IMR-90 (cell line): ENCODE measurements around the gene KIF13A. TPM values are rescaled to one million over a fixed set of nuclear protein-coding genes. Genes with fewer than 3 reads are reported as not detected.

Experiments
- ATAC-seq: fragments of 200-7000 bp; cut with Tn5 transposase; 2 replicates; pipeline ENCODE4 v1.9.1; 2020; ENCODE audit warnings: low read depth, mild to moderate bottlenecking, moderate library complexity
- BruUV-seq: library from RNA; stranded (reverse); fragments of 400-500 nt; replicated peaks from 2 replicates; lab custom pipeline; 2021; lab: Mats Ljungman, UMichigan
- CTCF ChIA-PET: fragments of 300-600 bp; formaldehyde crosslinking; extraction: SDS; loops from one replicate; lab custom pipeline; 2021; ENCODE audit warnings: antibody characterized with exemption; lab: Yijun Ruan, JAX
- POLR2A ChIA-PET: fragments of 300-600 bp; sonication (Branson Sonifier 250); formaldehyde crosslinking; loops from one replicate; lab custom pipeline; 2022; ENCODE audit warnings: antibody characterized with exemption; ENCODE audit not compliant: unreplicated experiment; lab: Charles Lee
- DNase-seq: peaks from one replicate; pipeline ENCODE4 v3.0.0; 2013
- H2AFZ ChIP-seq: replicated peaks from 2 replicates; pipeline ENCODE3; 2013; ENCODE audit warnings: low read length, mild to moderate bottlenecking; ENCODE audit not compliant: poor library complexity
- H2AK5ac ChIP-seq: 2 replicates; pipeline ENCODE4 v1.6.1; 2013; ENCODE audit warnings: low read depth, low read length, inconsistent platforms
- H2AK9ac ChIP-seq: replicated peaks from 2 replicates; pipeline ENCODE3; 2013; ENCODE audit warnings: mild to moderate bottlenecking, low read depth, low read length, moderate library complexity; ENCODE audit not compliant: poor library complexity
- H2BK120ac ChIP-seq: 2 replicates; pipeline ENCODE4 v1.6.1; 2013; ENCODE audit warnings: low read depth, low read length, inconsistent platforms
- H2BK15ac ChIP-seq: 3 replicates; pipeline ENCODE4 v1.6.1; 2013; ENCODE audit warnings: low read depth, low read length, inconsistent platforms
- H2BK20ac ChIP-seq: 2 replicates; pipeline ENCODE4 v1.6.1; 2013; ENCODE audit warnings: low read depth, mild to moderate bottlenecking, inconsistent platforms, low read length, moderate library complexity
- H2BK5ac ChIP-seq: 2 replicates; pipeline ENCODE4 v1.6.1; 2013; ENCODE audit warnings: mild to moderate bottlenecking, low read depth, low read length, inconsistent platforms; ENCODE audit not compliant: poor library complexity, severe bottlenecking
- H3K14ac ChIP-seq: replicated peaks from 2 replicates; pipeline ENCODE4 v1.6.1; 2013; ENCODE audit warnings: low read depth, low read length, inconsistent platforms
- H3K18ac ChIP-seq: 2 replicates; pipeline ENCODE4 v1.6.1; 2013; ENCODE audit warnings: low read depth, low read length, control low read depth
- H3K23ac ChIP-seq: 2 replicates; pipeline ENCODE4 v1.6.1; 2013; ENCODE audit warnings: low read depth, low read length, inconsistent platforms
- H3K27ac ChIP-seq: 2 replicates; pipeline ENCODE4 v1.5.1; 2013; ENCODE audit warnings: mild to moderate bottlenecking, control low read depth, low read length; ENCODE audit not compliant: insufficient read depth
- H3K27me3 ChIP-seq: 2 replicates; pipeline ENCODE4 v1.6.1; 2013; ENCODE audit warnings: low read length; ENCODE audit not compliant: control insufficient read depth, insufficient read depth
- H3K36me3 ChIP-seq: 2 replicates; pipeline ENCODE4 v1.6.1; 2013; ENCODE audit warnings: low read length, mixed read lengths; ENCODE audit not compliant: control insufficient read depth, insufficient read depth
- H3K4ac ChIP-seq: 2 replicates; pipeline ENCODE4 v1.6.1; 2013; ENCODE audit warnings: low read depth, low read length, inconsistent platforms
- H3K4me1 ChIP-seq: 2 replicates; pipeline ENCODE4 v1.6.1; 2013; ENCODE audit warnings: low read length, mixed read lengths; ENCODE audit not compliant: control insufficient read depth, insufficient read depth
- H3K4me2 ChIP-seq: 2 replicates; pipeline ENCODE4 v1.6.1; 2013; ENCODE audit warnings: low read depth, mild to moderate bottlenecking, control low read depth, low read length, moderate library complexity
- H3K4me3 ChIP-seq: 2 replicates; pipeline ENCODE4 v1.5.1; 2013; ENCODE audit warnings: low read depth, mild to moderate bottlenecking, control low read depth, low read length, moderate library complexity; ENCODE audit not compliant: insufficient read depth
- H3K56ac ChIP-seq: 2 replicates; pipeline ENCODE4 v1.6.1; 2013; ENCODE audit warnings: low read length, inconsistent platforms; ENCODE audit not compliant: insufficient read depth; ENCODE audit errors: extremely low read depth
- H3K79me1 ChIP-seq, 2 experiments: 2 replicates each; pipeline ENCODE4 v1.6.1; 2013; ENCODE audit warnings: low read length in 2 of 2, inconsistent platforms in 1 of 2, low read depth in 1 of 2
- H3K9ac ChIP-seq: 2 replicates; pipeline ENCODE4 v1.6.1; 2013; ENCODE audit warnings: low read depth, low read length, control low read depth
- H3K9me1 ChIP-seq: 2 replicates; pipeline ENCODE4 v1.6.1; 2013; ENCODE audit warnings: low read length, inconsistent platforms; ENCODE audit not compliant: insufficient read depth
- H3K9me3 ChIP-seq: 2 replicates; pipeline ENCODE4 v1.6.1; 2013; ENCODE audit warnings: low read length; ENCODE audit not compliant: control insufficient read depth, insufficient read depth
- H4K20me1 ChIP-seq: 2 replicates; pipeline ENCODE4 v1.6.1; 2013; ENCODE audit warnings: low read length, inconsistent platforms; ENCODE audit not compliant: insufficient read depth
- H4K5ac ChIP-seq: 2 replicates; pipeline ENCODE4 v1.6.1; 2013; ENCODE audit warnings: mild to moderate bottlenecking, low read depth, low read length, control low read depth
- H4K8ac ChIP-seq, 2 experiments: 2 replicates each; pipeline ENCODE4 v1.6.1; 2013; ENCODE audit warnings: low read depth in 2 of 2, low read length in 2 of 2, control low read depth in 1 of 2, inconsistent platforms in 1 of 2
- H4K91ac ChIP-seq: 2 replicates; pipeline ENCODE4 v1.6.1; 2013; ENCODE audit warnings: low read depth, low read length, inconsistent platforms; ENCODE audit not compliant: insufficient read depth
- BHLHE40 ChIP-seq: fragments of 150-350 bp; IDR thresholded peaks from 2 replicates; pipeline ENCODE4 v1.6.1; 2016; ENCODE audit warnings: mild to moderate bottlenecking, low read depth, low read length
- CEBPB ChIP-seq: IDR thresholded peaks from 2 replicates; pipeline ENCODE4 v1.6.1; 2012; ENCODE audit warnings: low read depth, low read length, improper control_type of control experiment
- CHD1 ChIP-seq: IDR thresholded peaks from 2 replicates; pipeline ENCODE4 v1.6.1; 2012; ENCODE audit warnings: low read depth, low read length, improper control_type of control experiment
- FOS ChIP-seq: fragments of 150-350 bp; IDR thresholded peaks from 2 replicates; pipeline ENCODE4 v1.6.1; 2016; ENCODE audit warnings: low read depth, low read length
- MAFK ChIP-seq: IDR thresholded peaks from 2 replicates; pipeline ENCODE4 v1.6.1; 2012; ENCODE audit warnings: low read depth, low read length, improper control_type of control experiment
- MAZ ChIP-seq: IDR thresholded peaks from 2 replicates; pipeline ENCODE4 v1.6.1; 2012; ENCODE audit warnings: low read depth, mild to moderate bottlenecking, low read length, improper control_type of control experiment, moderate library complexity, borderline replicate concordance
- MXI1 ChIP-seq: IDR thresholded peaks from 2 replicates; pipeline ENCODE4 v1.6.1; 2012; ENCODE audit warnings: low read depth, mild to moderate bottlenecking, low read length, moderate library complexity, borderline replicate concordance
- POLR2A ChIP-seq: IDR thresholded peaks from 2 replicates; pipeline ENCODE4 v1.6.1; 2012; ENCODE audit warnings: mild to moderate bottlenecking, low read depth, low read length
- RAD21 ChIP-seq: IDR thresholded peaks from 2 replicates; pipeline ENCODE4 v1.6.1; 2012; ENCODE audit warnings: low read length, improper control_type of control experiment
- RCOR1 ChIP-seq: IDR thresholded peaks from 2 replicates; pipeline ENCODE4 v1.6.1; 2012; ENCODE audit warnings: mild to moderate bottlenecking, low read length, improper control_type of control experiment; ENCODE audit not compliant: insufficient replicate concordance
- RFX5 ChIP-seq: IDR thresholded peaks from 2 replicates; pipeline ENCODE4 v1.8.0; 2012; ENCODE audit warnings: low read depth, mild to moderate bottlenecking, low read length, moderate library complexity
- SMC3 ChIP-seq: fragments of 150-350 bp; IDR thresholded peaks from 2 replicates; pipeline ENCODE4 v1.6.1; 2016; ENCODE audit warnings: low read depth, mild to moderate bottlenecking, antibody characterized with exemption, low read length, moderate library complexity
- WGBS, 2 experiments: methylation state at CpG; one replicate each; pipeline versions ENCODE4 v1.1.5 to v1.1.7; 2013; ENCODE audit warnings: missing lambda C conversion rate in 2 of 2; ENCODE audit not compliant: insufficient read length in 1 of 2; ENCODE audit errors: extremely low coverage in 2 of 2; 5-methylcytosine and 5-hydroxymethylcytosine counted together
- dilution Hi-C: fragments of 300-500 bp; cut with HindIII; formaldehyde crosslinking; loops from one replicate; pipeline ENCODE4 v1.14.3; 2018; ENCODE audit warnings: low sequenced_read_pairs; ENCODE audit not compliant: unreplicated experiment
- in situ Hi-C: fragments of 300-500 bp; cut with MboI; formaldehyde crosslinking; loops from 3 replicates; pipeline ENCODE4 v1.14.3; 2019; ENCODE audit warnings: low sequenced_read_pairs, inconsistent platforms, mixed read lengths
- intact Hi-C: fragments of 100-400 bp; cut with micrococcal nuclease; formaldehyde crosslinking; loops from 2 replicates; pipeline ENCODE4 v1.10.0; 2022
- polyA plus RNA-seq, 3 experiments: library from polyadenylated mRNA; depleted of rRNA; stranded (reverse); fragments of >200 nt; gene quantifications; 2 replicates each; pipeline ENCODE4 v1.2.3, GENCODE V29; 2012; ENCODE audit warnings: low replicate concordance in 1 of 3
- total RNA-seq: library from RNA; depleted of rRNA; stranded (reverse); fragments of >200 nt; gene quantifications from 2 replicates; pipeline ENCODE4 v1.2.3, GENCODE V29; 2012
- TF ChIP-seq, protein P1 (sequence below): fragments of 150-350 bp; IDR thresholded peaks from 2 replicates; pipeline ENCODE4 v1.6.1; 2017; ENCODE audit warnings: mild to moderate bottlenecking, antibody characterized with exemption, low read length, low read depth
- TF ChIP-seq, protein P2 (sequence below): fragments of 150-350 bp; IDR thresholded peaks from 2 replicates; pipeline ENCODE4 v1.6.1; 2016; ENCODE audit warnings: low read depth, mild to moderate bottlenecking, low read length, moderate library complexity, borderline replicate concordance
- TF ChIP-seq, protein P3 (sequence below): conservative IDR thresholded peaks from 2 replicates; pipeline ENCODE4 v1.5.1; 2012; ENCODE audit warnings: mild to moderate bottlenecking, low read depth, low read length, improper control_type of control experiment

KIF13A gene
- total and polyA plus RNA-seq, 2 of the 4 experiments (the other 2 are of a cell fraction): 23.3 to 51.8 TPM

DNA sequence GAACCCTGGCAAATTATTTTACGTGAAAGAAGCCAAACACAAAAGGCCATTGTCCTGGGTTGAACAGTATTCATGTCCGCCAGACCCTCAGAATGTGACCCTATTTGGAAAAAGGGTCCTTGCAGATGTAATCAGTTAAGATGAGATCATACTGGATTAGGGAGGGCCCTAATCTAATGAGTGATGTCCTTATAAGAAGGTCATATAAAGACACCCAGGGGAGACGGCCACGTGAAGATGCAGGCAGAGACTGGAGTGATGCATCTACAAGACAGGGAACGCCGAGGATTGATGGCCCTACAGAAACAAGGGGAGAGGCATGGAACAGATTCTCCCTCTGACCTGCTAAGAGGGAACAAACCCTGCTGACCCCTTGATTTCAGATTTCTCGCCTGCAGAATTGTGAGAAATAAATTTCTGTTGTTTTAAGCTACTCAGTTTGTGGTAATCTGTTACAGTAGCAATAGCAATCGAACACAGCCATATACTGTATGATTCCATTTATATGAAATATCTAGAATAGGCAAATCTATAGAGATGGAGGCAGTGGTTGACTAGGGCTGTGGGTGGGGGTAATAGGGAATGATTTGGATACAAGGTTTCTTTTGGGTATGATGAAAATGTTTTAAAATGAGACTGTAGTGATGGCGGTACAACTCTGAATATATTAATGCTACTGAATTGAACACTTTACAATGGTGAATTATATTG lies 147.8 kb downstream of the KIF13A start:
- Histone ChIP-seq H4K91ac (no peak overlapping the region), H3K27me3 (no peaks in the 10 kb centered on the region), H2AFZ (no peak overlapping the region), H3K9me1 (no peaks in the 10 kb centered on the region; the same call in none of the 2 replicates), H3K27ac (no peak overlapping the region), H2BK120ac (no peak overlapping the region), H2AK5ac (no peak overlapping the region), H3K23ac (no peak overlapping the region), H4K8ac (no peak overlapping the region), H3K56ac (no peak overlapping the region), H2BK5ac (no peak overlapping the region), H2BK15ac (no peak overlapping the region), H3K79me1 (peaks cover 5 to 26% of the 10 kb centered on the region in 2 experiments; a peak in 3 of 4 replicates), H3K14ac (no peak overlapping the region), H2AK9ac (no peak overlapping the region), H3K9ac (no peak overlapping the region), H4K5ac (no peak overlapping the region), H3K4me2 (no peak overlapping the region), H3K4me1 (no peaks in the 10 kb centered on the region), H3K18ac (no peak overlapping the region), H4K20me1 (no peaks in the 10 kb centered on the region), H3K4me3 (no peak overlapping the region), H3K4ac (no peak overlapping the region), H3K36me3 (peaks cover 10% of the 10 kb centered on the region), H2BK20ac (no peak overlapping the region), H3K9me3 (no peaks in the 10 kb centered on the region)
- intact Hi-C loops: loop anchor here (5.0 kb wide), 1 partner anchor 663 kb away; no protein-coding TSS in a partner anchor
- ATAC-seq (no peak), DNase-seq (no peak)
- CTCF ChIA-PET: interaction anchor here (1.4 kb wide), 1 partner anchor 11 kb away, joined by 3 read pairs; no protein-coding TSS in a partner anchor
- POLR2A ChIA-PET: no interaction called here
- WGBS, 2 experiments: no CpG with 5 or more reads among the region's 9 CpGs
- no TSS peak for BruUV-seq
- in situ Hi-C loops: loop anchor here (5.0 to 10.0 kb wide), 2 partner anchors 145 to 283 kb away; partner anchors contain the start of genes KIF13A and NHLRC1
- dilution Hi-C loops: no loop called here
- no peak for TF ChIP-seq CEBPB
- TF ChIP-seq RFX5: no peak
- TF ChIP-seq RCOR1: no peak
- TF ChIP-seq MXI1: no peak
- no peak for TF ChIP-seq FOS
- no peak for TF ChIP-seq CHD1
- no peak for TF ChIP-seq MAFK
- TF ChIP-seq, protein P1, sequence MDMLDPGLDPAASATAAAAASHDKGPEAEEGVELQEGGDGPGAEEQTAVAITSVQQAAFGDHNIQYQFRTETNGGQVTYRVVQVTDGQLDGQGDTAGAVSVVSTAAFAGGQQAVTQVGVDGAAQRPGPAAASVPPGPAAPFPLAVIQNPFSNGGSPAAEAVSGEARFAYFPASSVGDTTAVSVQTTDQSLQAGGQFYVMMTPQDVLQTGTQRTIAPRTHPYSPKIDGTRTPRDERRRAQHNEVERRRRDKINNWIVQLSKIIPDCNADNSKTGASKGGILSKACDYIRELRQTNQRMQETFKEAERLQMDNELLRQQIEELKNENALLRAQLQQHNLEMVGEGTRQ: no peak
- TF ChIP-seq, protein P2, sequence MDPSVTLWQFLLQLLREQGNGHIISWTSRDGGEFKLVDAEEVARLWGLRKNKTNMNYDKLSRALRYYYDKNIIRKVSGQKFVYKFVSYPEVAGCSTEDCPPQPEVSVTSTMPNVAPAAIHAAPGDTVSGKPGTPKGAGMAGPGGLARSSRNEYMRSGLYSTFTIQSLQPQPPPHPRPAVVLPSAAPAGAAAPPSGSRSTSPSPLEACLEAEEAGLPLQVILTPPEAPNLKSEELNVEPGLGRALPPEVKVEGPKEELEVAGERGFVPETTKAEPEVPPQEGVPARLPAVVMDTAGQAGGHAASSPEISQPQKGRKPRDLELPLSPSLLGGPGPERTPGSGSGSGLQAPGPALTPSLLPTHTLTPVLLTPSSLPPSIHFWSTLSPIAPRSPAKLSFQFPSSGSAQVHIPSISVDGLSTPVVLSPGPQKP: no peak
- TF ChIP-seq, protein P3, sequence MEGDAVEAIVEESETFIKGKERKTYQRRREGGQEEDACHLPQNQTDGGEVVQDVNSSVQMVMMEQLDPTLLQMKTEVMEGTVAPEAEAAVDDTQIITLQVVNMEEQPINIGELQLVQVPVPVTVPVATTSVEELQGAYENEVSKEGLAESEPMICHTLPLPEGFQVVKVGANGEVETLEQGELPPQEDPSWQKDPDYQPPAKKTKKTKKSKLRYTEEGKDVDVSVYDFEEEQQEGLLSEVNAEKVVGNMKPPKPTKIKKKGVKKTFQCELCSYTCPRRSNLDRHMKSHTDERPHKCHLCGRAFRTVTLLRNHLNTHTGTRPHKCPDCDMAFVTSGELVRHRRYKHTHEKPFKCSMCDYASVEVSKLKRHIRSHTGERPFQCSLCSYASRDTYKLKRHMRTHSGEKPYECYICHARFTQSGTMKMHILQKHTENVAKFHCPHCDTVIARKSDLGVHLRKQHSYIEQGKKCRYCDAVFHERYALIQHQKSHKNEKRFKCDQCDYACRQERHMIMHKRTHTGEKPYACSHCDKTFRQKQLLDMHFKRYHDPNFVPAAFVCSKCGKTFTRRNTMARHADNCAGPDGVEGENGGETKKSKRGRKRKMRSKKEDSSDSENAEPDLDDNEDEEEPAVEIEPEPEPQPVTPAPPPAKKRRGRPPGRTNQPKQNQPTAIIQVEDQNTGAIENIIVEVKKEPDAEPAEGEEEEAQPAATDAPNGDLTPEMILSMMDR: no peak
- no peak for TF ChIP-seq RAD21
- no peak for TF ChIP-seq MAZ
- no peak for TF ChIP-seq BHLHE40
- TF ChIP-seq POLR2A: no peak
- TF ChIP-seq SMC3: no peak
